22Rv1 (cell line): ENCODE measurements around the gene IQCH.

Experiments
- CTCF ChIP-seq: fragments of 450-650 bp; IDR thresholded peaks from 2 replicates; pipeline ENCODE4 v1.5.1; 2017; ENCODE audit warnings: mild to moderate bottlenecking
- ZFX ChIP-seq: fragments of 450-650 bp; IDR thresholded peaks from 2 replicates; pipeline ENCODE4 v1.6.1; 2017; ENCODE audit warnings: antibody characterized with exemption, borderline replicate concordance

GRCh38 chr15:67512933-67513714 is 258.5 kb downstream of the IQCH start:
- no peak for TF ChIP-seq CTCF
- no peak for TF ChIP-seq ZFX
